HL-60 (cell line): ENCODE measurements around the gene RAB11FIP5.

Experiments
- CTCF ChIP-seq: IDR thresholded peaks from one replicate; pipeline ENCODE4 v1.5.1; 2011; ENCODE audit warnings: low read length, control low read depth, inconsistent platforms; ENCODE audit not compliant: insufficient read depth
- GABPA ChIP-seq: IDR thresholded peaks from 2 replicates; pipeline ENCODE4 v1.6.1; 2012; ENCODE audit warnings: low read depth
- POLR2AphosphoS5 ChIP-seq: IDR thresholded peaks from 2 replicates; pipeline ENCODE4 v1.6.1; 2012; ENCODE audit warnings: low read depth
- REST ChIP-seq: IDR thresholded peaks from 2 replicates; pipeline ENCODE4 v1.6.1; 2012; ENCODE audit warnings: low read depth; ENCODE audit not compliant: insufficient replicate concordance
- SPI1 ChIP-seq: IDR thresholded peaks from 2 replicates; pipeline ENCODE4 v1.6.1; 2012; ENCODE audit warnings: low read depth, mild to moderate bottlenecking, borderline replicate concordance

GRCh38 chr2:73054980-73055379 lies 57.8 kb downstream of the RAB11FIP5 start:
- TF ChIP-seq CTCF (no peak), POLR2AphosphoS5 (no peak), GABPA (no peak), REST (no peak), SPI1 (no peak)
